Anterior cingulate cortex (tissue), 58 donors: ENCODE results near the gene NOXA1.

Experiments used
- DNase-seq, 58 donors: peaks; one replicate each; lab custom pipeline; 2025; lab: John Stamatoyannopoulos, UW

Gene NOXA1

DNA sequence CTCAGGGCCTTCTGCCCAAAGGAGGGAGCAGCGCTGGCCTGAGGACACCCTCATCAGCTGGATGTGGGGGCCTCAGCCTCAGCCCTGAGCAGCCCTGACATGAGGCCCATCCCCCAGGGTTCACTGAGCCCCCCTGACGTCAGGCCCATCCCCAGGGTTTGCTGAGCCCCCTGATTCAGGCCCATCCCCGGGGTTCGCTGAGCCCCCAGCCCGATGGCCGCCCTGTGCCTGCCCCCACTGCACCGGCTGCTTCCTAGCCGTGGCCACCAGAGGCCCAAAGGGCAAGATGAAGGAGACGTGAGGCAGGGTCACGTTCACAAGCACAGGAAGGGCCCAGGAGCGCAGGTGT lies 55.4 kb downstream of the NOXA1 start:
- DNase-seq: no peak

GRCh38 chr9:137478962-137479861 lies 56.0 kb downstream of the NOXA1 start:
- DNase-seq: peak in 16 of 58 donors; percentile 19 to 63 (median 38)

- no peak for DNase-seq
Measured at GRCh38 chr9:137479892-137480685, 56.9 kb downstream of the NOXA1 start.

- DNase-seq: no peak
Measured at GRCh38 chr9:137480686-137481683, 57.8 kb downstream of the NOXA1 start.

- peak in 8 of 58 donors; percentile 15 to 61 (median 26) for DNase-seq
Measured at GRCh38 chr9:137482094-137482781, 59.0 kb downstream of the NOXA1 start.
